ENCODE measurements around the gene CAMSAP1.

Gene CAMSAP1

GRCh38 chr9:135933114-135933513, 25.8 kb upstream of the CAMSAP1 start:
- H3K4me3 ChIP-seq (ENCODE audit: low read depth, low read length): no peak overlapping the region
- TF ChIP-seq, protein P1, sequence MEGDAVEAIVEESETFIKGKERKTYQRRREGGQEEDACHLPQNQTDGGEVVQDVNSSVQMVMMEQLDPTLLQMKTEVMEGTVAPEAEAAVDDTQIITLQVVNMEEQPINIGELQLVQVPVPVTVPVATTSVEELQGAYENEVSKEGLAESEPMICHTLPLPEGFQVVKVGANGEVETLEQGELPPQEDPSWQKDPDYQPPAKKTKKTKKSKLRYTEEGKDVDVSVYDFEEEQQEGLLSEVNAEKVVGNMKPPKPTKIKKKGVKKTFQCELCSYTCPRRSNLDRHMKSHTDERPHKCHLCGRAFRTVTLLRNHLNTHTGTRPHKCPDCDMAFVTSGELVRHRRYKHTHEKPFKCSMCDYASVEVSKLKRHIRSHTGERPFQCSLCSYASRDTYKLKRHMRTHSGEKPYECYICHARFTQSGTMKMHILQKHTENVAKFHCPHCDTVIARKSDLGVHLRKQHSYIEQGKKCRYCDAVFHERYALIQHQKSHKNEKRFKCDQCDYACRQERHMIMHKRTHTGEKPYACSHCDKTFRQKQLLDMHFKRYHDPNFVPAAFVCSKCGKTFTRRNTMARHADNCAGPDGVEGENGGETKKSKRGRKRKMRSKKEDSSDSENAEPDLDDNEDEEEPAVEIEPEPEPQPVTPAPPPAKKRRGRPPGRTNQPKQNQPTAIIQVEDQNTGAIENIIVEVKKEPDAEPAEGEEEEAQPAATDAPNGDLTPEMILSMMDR (conservative IDR thresholded peaks at IDR 0.05; ENCODE audit: low read depth, low read length): no peak

GRCh38 chr9:135932656-135933055, 25.3 kb upstream of the CAMSAP1 start:
- TF ChIP-seq, protein P1 (conservative IDR thresholded peaks at IDR 0.05; ENCODE audit: low read depth, low read length): no peak
- DNase-seq (ENCODE audit: low read depth): no peak
- H3K4me3 ChIP-seq (ENCODE audit: low read depth, low read length): no peak overlapping the region

More at GRCh38 chr9:135933114-135933513, 25.8 kb upstream of the CAMSAP1 start:
- DNase-seq (ENCODE audit: low read depth): no peak

- no peak overlapping the region for H3K4me3 ChIP-seq (ENCODE audit: low read depth, low read length)
- TF ChIP-seq, protein P1 (conservative IDR thresholded peaks at IDR 0.05; ENCODE audit: low read depth, low read length): no peak
- DNase-seq (ENCODE audit: low read depth): no peak
Observed at GRCh38 chr9:135931349-135931820, 24.0 kb upstream of the CAMSAP1 start.

DNA sequence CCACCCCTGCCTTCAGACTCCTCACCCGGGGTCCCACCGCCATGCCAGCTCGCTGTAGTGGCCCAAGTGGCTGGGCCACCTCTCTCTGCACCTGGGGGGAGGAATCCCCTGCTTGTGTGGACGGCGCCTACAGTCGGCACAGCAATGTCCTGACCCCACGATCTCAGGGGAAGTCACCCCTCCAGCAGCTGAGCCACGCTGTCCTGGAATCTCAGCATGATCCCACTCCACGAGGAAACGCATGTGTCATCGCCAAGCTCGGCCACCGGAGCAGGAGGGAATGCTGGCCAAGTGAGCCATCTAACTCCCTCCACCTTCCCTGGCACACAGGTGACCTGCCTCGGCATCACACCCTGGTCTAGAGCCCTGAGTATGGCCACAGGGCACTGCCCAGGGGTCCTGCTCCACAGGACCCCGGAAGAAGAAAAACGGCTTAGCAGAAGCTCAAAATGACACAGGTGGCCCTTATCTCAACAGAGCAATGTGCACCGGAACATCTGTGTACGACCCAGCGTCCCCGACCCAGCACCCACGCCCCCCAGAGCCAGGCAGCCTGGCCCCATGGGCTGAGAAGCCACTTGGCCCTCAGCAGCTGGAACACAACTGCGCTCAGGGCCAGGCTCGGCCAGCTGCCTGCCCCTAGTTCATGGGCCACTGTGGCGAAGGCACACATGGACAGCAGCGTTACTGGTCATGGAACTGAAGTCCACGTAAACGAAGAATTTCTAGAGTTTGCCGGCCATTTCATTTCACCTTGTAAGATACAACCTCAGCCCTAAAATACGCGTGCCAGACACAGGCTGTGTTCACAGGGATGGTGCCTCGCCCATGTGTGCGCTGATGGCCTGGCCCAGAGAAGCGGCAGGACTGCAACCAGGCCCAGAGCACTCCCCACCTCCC, 23.4 kb upstream of the CAMSAP1 start:
- no peak overlapping the region for H3K4me3 ChIP-seq (ENCODE audit: low read depth, low read length)
- DNase-seq (ENCODE audit: low read depth): no peak
- TF ChIP-seq, protein P1 (conservative IDR thresholded peaks at IDR 0.05; ENCODE audit: low read depth, low read length): no peak

DNA sequence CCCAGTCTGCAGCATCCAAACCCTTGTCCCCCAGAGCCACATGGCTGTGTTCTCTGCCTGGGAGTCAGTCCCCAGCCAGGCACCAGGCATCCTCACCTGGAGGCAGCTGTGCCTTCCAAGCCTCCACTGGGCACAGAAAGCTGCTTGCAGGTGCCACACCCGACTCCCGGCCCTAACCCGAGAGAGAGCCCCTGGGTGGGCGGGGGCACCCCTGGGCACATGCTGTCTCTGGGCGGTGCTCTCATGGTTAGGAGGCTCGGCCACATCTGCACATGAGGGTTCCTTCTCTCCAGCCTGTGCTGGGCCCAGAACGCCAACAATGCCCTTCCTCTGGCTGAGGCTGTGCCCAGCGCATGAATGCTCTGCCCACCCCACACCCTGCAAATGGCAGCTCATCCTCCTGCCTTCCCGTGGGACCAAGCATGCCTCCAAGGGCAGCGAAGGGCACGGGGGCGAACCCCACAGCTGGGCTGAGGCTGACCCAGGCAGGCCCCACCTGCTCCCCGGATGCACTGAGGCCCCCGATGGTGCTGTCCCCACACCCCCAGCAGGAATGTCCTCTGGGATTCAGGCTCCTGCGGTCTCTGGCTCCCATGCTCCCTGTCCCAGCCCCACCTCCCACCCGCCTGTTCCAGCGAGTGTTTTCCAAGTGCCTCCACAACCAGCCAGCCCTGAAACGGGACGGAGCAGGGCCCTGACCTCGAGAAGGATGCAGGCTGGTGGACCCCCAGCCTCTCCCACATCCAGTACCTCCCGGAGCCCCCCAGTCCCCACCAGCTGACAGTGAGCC, 22.5 kb upstream of the CAMSAP1 start:
- TF ChIP-seq, protein P1 (conservative IDR thresholded peaks at IDR 0.05; ENCODE audit: low read depth, low read length): no peak
- H3K4me3 ChIP-seq (ENCODE audit: low read depth, low read length): no peak overlapping the region
- DNase-seq (ENCODE audit: low read depth): no peak

DNA sequence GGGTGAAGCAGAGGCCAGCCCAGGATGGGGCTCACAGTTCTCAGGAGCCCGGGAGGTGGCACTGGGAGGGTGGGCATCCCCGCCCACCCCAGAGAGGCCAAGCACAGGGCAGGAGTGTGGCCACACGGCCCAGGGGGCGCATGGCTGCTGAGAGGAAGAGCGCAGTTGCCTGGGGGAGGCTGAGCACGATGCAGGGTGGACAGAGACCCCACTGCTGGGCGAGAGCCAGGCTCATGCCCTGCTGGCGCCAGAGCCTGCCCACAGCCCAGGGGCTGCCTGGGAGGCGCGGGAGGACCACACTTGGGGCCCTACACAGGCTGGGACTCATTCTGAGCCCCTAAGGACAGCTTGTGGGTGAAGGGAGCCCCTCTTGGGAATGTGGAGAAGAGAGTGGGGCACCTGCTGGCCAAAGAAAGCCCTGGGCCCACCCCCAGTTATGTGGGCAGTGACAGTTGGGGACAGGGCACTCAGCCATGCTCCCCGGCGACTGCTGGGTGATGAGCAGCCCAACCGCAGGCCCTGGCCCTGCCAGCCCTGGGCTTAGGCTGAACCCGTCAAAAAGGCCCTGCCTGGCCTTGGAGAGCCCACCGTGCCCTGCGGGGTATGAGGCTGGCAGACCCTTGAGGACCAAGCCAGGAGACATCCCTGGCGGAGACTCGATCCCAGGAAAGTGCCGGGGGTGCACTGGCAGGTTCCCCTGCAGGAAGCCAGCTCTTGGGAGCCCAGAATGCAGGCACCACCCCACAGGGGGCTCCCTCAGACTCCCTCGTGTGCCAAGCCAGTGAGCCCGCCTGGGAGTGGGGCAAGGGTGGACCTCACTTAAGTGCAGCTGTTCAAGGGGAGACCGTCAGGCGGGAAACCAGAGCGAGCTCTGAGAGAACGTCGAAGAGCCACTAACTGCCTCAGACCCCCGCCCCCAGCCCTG, 21.6 kb upstream of the CAMSAP1 start:
- no peak for DNase-seq (ENCODE audit: low read depth)
- TF ChIP-seq, protein P1 (conservative IDR thresholded peaks at IDR 0.05; ENCODE audit: low read depth, low read length): no peak

More for the DNA sequence above, 21.6 kb upstream of the CAMSAP1 start:
- H3K4me3 ChIP-seq (ENCODE audit: low read depth, low read length): no peak overlapping the region
